GM10266 (cell line): Measurements from ENCODE around the gene SLC6A7.

Experiments used
- DNase-seq: peaks from one replicate; pipeline ENCODE4 v3.0.0; 2012; ENCODE audit errors: extremely low spot score
- TF ChIP-seq, protein P1 (sequence below): IDR thresholded peaks from 2 replicates; pipeline ENCODE4 v1.5.1; 2012; ENCODE audit warnings: mild to moderate bottlenecking, low read depth; ENCODE audit not compliant: control insufficient read depth, insufficient read depth; ENCODE audit errors: missing control alignments

The SLC6A7 gene

GRCh38 chr5:150166650-150167511 is 23.0 kb upstream of the SLC6A7 start, which contains the start of gene CDX1:
Gene CDX1 (plus strand): TSS chr5:150166778. CDS start chr5:150166877, 99 bp downstream.
- no peak for DNase-seq
- TF ChIP-seq, protein P1, sequence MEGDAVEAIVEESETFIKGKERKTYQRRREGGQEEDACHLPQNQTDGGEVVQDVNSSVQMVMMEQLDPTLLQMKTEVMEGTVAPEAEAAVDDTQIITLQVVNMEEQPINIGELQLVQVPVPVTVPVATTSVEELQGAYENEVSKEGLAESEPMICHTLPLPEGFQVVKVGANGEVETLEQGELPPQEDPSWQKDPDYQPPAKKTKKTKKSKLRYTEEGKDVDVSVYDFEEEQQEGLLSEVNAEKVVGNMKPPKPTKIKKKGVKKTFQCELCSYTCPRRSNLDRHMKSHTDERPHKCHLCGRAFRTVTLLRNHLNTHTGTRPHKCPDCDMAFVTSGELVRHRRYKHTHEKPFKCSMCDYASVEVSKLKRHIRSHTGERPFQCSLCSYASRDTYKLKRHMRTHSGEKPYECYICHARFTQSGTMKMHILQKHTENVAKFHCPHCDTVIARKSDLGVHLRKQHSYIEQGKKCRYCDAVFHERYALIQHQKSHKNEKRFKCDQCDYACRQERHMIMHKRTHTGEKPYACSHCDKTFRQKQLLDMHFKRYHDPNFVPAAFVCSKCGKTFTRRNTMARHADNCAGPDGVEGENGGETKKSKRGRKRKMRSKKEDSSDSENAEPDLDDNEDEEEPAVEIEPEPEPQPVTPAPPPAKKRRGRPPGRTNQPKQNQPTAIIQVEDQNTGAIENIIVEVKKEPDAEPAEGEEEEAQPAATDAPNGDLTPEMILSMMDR = no peak

DNA sequence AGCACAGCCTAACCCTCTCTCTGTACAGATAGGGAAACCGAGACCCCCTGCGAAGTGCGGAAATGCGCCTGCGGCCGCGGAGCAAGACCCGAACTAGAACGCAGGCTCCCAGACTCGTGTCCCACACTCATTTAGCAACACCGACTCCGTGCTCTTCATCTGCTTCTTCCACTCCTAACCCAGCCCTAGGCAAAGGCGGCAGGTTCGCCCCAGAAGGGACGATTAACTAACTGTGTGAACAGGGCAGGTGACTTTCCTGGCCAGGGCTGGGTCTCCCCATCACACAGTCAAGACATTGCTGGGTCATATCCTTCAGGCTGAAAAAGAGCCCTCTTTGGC is 22.4 kb upstream of the SLC6A7 start:
- no peak for DNase-seq
- TF ChIP-seq, protein P1 = no peak

DNA sequence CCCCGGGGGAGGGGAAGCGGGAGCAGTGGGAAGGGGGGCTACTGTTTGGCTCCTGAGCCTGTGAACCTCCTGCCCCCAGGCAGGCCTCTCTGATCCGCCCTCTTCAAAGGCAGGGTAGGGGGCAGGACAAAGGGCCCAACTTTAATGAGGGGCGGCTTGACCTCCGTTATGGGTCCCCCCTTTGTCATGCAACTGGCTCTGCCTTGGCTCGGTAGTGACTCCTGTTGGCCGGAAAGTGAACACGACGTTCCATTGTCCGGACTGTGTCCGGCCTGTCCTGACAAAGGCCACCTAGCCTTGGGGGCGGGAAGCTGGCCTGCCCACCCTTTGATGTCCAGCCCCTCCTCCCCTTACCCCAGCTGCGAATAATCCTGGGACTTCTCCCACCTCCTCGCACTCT is 22.0 kb upstream of the SLC6A7 start:
- TF ChIP-seq, protein P1 = no peak
- DNase-seq = no peak

GRCh38 chr5:150168864-150169263 is 21.0 kb upstream of the SLC6A7 start:
- TF ChIP-seq, protein P1 = no peak
- no peak for DNase-seq

GRCh38 chr5:150172145-150172544 is 17.7 kb upstream of the SLC6A7 start:
- no peak for DNase-seq
- TF ChIP-seq, protein P1 = no peak

- TF ChIP-seq, protein P1 = no peak
- DNase-seq = no peak
Measured at GRCh38 chr5:150172556-150172955, 17.3 kb upstream of the SLC6A7 start.

GRCh38 chr5:150173161-150173560 is 16.7 kb upstream of the SLC6A7 start:
- TF ChIP-seq, protein P1 = no peak
- DNase-seq = no peak
